Activated CD8-positive, alpha-beta memory T cell treated with anti-CD3 and anti-CD28 coated beads for 24 hours (primary cell): ENCODE data around the gene KCNIP3.
"Not testable (repeated sequence)": the region's sequence is repeated elsewhere in the genome, so short reads cannot be mapped to it uniquely, and the experiment has no call there.

Experiments used
- DNase-seq: peaks from one replicate; pipeline ENCODE4 v3.0.0-alpha.2; 2020

The KCNIP3 gene

GRCh38 chr2:95296880-95297487, at the start of gene KCNIP3:
Gene KCNIP3 (plus strand): TSS chr2:95297347. CDS start chr2:95297439, 92 bp downstream.
- no peak for DNase-seq

- DNase-seq, result no peak
Observed at GRCh38 chr2:95258271-95258670, 38.9 kb upstream of the KCNIP3 start.

GRCh38 chr2:95260028-95261023, 36.8 kb upstream of the KCNIP3 start:
- no peak for DNase-seq

- DNase-seq, result no peak
Observed at GRCh38 chr2:95261602-95262001, 35.5 kb upstream of the KCNIP3 start.

GRCh38 chr2:95262896-95263542, 34.1 kb upstream of the KCNIP3 start:
- no peak for DNase-seq

- DNase-seq, result no peak
Observed at GRCh38 chr2:95264624-95265023, 32.5 kb upstream of the KCNIP3 start.

GRCh38 chr2:95265182-95265581, 32.0 kb upstream of the KCNIP3 start:
- no peak for DNase-seq

- DNase-seq, result peak; percentile 33
Observed at GRCh38 chr2:95266781-95267430, 30.2 kb upstream of the KCNIP3 start.

- DNase-seq, result peak; percentile 30
Observed at GRCh38 chr2:95267458-95268210, 29.5 kb upstream of the KCNIP3 start.

GRCh38 chr2:95268211-95269035, 28.7 kb upstream of the KCNIP3 start:
- DNase-seq, result peak; percentile 40

GRCh38 chr2:95269036-95269680, 28.0 kb upstream of the KCNIP3 start:
- DNase-seq, result no peak

- DNase-seq, result not testable (repeated sequence)
Observed at GRCh38 chr2:95269745-95270144, 27.4 kb upstream of the KCNIP3 start.

GRCh38 chr2:95270541-95271081, 26.5 kb upstream of the KCNIP3 start:
- DNase-seq, result peak; percentile 40

- peak; percentile 26 for DNase-seq
Observed at GRCh38 chr2:95271381-95271971, 25.7 kb upstream of the KCNIP3 start.

GRCh38 chr2:95272299-95272751, 24.8 kb upstream of the KCNIP3 start:
- DNase-seq, result no peak

- DNase-seq, result no peak
Observed at GRCh38 chr2:95272781-95273180, 24.4 kb upstream of the KCNIP3 start.

GRCh38 chr2:95273566-95274290, 23.4 kb upstream of the KCNIP3 start:
- DNase-seq, result no peak

GRCh38 chr2:95274291-95275150, 22.6 kb upstream of the KCNIP3 start, which contains the start of gene PROM2:
Gene PROM2 (plus strand): TSS chr2:95274449. CDS start chr2:95274586, 137 bp downstream.
- no peak for DNase-seq
